Activated T-helper 2 cell treated with anti-CD3 and anti-CD28 coated beads, Interferon-gamma antibody, Interleukin-2, Interleukin-4, amounts not matched to agents 10 μg/mL and 5 μg/mL and 100 μg/mL, durations not matched to agents 14 hours and 24 hours and 36 hours (primary cell): ENCODE measurements around the gene ZC3H10. TPM values are rescaled to one million over a fixed set of nuclear protein-coding genes. Genes with fewer than 3 reads are reported as not detected.

Experiments used
- DNase-seq: peaks from one replicate; pipeline ENCODE4 v3.0.0; 2021; ENCODE audit warnings: low spot score
- H3K27ac Mint-ChIP-seq: one replicate; pipeline ENCODE4 v1.8.0; 2021; ENCODE audit warnings: mixed read lengths
- H3K27me3 Mint-ChIP-seq: one replicate; pipeline ENCODE4 v1.8.0; 2021; ENCODE audit warnings: low read depth, mixed read lengths
- H3K36me3 Mint-ChIP-seq: one replicate; pipeline ENCODE4 v1.8.0; 2021; ENCODE audit warnings: low read depth, mixed read lengths
- H3K4me1 Mint-ChIP-seq: one replicate; pipeline ENCODE4 v1.8.0; 2021; ENCODE audit warnings: low read depth, mixed read lengths
- H3K4me3 Mint-ChIP-seq: one replicate; pipeline ENCODE4 v1.8.0; 2021; ENCODE audit warnings: low read depth, mild to moderate bottlenecking, moderate library complexity, mixed read lengths
- H3K9me3 Mint-ChIP-seq: one replicate; pipeline ENCODE4 v1.8.0; 2021; ENCODE audit warnings: mixed read lengths
- intact Hi-C: fragments of 100-400 bp; cut with micrococcal nuclease; formaldehyde crosslinking; loops from one replicate; pipeline ENCODE4 v1.15.1; 2023
- total RNA-seq: library from RNA; stranded (reverse); gene quantifications from 2 replicates; pipeline ENCODE4 v1.2.3, GENCODE V29; 2022

Gene ZC3H10
- total RNA-seq, 1 donor from 2014 or later, result 9.2 TPM

DNA sequence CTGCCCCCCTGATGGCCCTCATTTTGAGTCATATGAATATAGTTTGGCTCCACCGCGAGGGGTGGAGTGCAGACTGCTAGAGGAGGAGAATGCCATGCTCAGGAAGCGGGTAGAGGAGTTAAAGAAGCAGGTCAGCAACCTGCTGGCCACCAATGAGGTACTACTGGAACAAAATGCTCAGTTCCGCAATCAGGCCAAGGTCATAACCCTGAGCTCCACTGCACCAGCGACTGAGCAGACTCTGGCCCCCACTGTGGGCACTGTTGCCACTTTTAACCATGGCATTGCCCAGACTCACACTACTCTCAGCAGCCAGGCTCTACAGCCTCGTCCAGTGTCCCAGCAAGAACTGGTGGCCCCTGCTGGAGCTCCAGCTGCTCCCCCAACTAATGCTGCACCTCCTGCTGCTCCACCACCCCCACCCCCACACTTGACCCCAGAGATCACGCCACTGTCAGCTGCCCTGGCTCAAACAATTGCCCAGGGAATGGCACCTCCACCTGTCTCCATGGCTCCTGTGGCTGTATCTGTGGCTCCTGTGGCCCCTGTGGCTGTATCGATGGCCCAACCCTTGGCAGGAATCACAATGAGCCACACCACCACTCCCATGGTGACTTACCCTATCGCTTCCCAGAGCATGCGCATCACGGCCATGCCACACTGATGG is 3.3 kb downstream of the ZC3H10 start:
- intact Hi-C loops, result no loop called here
- Mint-ChIP-seq H3K27me3 (no peaks in the 10 kb centered on the region), H3K27ac (no peak overlapping the region), H3K9me3 (no peaks in the 10 kb centered on the region), H3K4me1 (peaks cover 33% of the 10 kb centered on the region), H3K36me3 (peaks cover 49% of the 10 kb centered on the region), H3K4me3 (no peak overlapping the region)
- DNase-seq, result no peak

DNA sequence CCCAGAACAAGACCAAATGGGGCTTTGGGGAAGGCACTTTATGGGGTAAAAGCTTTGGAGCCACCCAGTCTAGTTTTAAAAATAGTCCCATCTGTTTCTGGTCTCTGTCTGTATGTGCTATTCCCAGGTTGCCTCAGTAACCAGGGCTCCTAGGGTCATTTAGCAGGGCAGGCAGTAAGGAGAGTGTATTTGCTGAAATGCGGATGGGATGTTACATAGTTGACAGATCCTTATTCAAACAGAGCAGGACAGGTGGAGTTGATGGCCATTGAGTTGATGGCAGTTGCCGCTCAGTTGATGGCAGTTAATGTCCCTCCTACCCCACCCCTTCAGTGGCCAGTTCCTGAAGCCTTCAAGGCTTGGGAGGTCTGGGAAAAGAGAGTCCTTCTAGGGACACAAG is 4.6 kb downstream of the ZC3H10 start:
- peaks cover 46% of the 10 kb centered on the region for H3K4me1 Mint-ChIP-seq
- intact Hi-C loops, result no loop called here

DNA sequence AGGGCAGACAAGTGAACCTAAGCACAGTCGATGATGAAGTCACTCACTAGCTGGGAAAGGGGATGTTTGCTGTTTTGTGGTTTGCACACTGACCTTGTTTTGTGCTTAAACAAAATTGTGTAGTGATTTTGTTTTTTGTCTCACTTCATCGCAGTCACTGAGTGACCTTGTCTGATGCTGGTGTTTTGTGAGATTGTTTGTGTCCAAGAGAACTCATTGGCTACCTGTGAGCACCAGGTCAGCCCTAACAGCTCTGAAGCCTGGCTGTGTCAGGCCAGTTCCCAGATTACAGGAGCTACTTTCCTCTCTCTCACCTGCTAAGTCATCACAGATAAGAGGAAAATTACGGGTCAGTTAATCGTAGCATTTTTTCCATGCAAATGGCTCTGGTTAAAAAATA is 6.1 kb downstream of the ZC3H10 start:
- no peak for DNase-seq
- H3K4me1 Mint-ChIP-seq, result peaks cover 40% of the 10 kb centered on the region
- H3K9me3 Mint-ChIP-seq, result no peaks in the 10 kb centered on the region
- peak overlapping the region; percentile 54 for H3K27ac Mint-ChIP-seq
- no peaks in the 10 kb centered on the region for H3K27me3 Mint-ChIP-seq
- peaks cover 33% of the 10 kb centered on the region for H3K36me3 Mint-ChIP-seq
- no peak overlapping the region for H3K4me3 Mint-ChIP-seq
- intact Hi-C loops, result no loop called here

More for the DNA sequence above, 4.6 kb downstream of the ZC3H10 start:
- no peak for DNase-seq
- Mint-ChIP-seq H3K4me3 (no peak overlapping the region), H3K9me3 (no peaks in the 10 kb centered on the region), H3K27me3 (no peaks in the 10 kb centered on the region), H3K27ac (no peak overlapping the region), H3K36me3 (peaks cover 36% of the 10 kb centered on the region)

DNA sequence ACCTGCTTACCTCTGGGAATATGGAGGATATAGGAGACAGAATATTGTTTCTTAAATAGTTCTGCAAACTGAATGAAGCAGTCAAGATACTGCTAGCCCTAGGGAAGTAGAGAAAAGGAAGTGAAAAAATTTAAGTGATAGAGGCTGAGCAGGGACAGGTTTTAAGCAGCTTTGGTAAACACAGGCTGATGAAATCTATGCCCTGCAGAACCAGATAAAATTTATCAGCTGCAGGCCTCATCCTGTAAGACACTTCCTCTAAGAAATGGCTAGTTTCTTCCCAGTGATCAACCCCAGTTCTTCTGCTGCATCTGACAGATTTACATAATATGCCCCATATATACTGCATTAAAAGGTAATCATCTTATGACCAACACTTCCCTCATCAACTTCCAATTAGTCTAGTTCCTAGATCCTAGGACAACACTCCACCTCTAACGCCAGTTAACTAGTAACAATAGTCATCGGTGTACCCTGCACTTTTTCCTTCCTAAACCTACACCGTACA is 8.7 kb downstream of the ZC3H10 start:
- Mint-ChIP-seq H3K27me3 (no peaks in the 10 kb centered on the region), H3K4me3 (peak overlapping the region; percentile 98), H3K4me1 (peaks cover 46% of the 10 kb centered on the region), H3K36me3 (peaks cover 41% of the 10 kb centered on the region), H3K9me3 (no peaks in the 10 kb centered on the region), H3K27ac (peak overlapping the region; percentile 91)
- DNase-seq, result no peak
- intact Hi-C loops, result loop anchor here (1.0 to 5.0 kb wide), 6 partner anchors 8 to 511 kb away; partner anchors contain the start of genes MYL6, MYL6B, PA2G4 and SMARCC2

DNA sequence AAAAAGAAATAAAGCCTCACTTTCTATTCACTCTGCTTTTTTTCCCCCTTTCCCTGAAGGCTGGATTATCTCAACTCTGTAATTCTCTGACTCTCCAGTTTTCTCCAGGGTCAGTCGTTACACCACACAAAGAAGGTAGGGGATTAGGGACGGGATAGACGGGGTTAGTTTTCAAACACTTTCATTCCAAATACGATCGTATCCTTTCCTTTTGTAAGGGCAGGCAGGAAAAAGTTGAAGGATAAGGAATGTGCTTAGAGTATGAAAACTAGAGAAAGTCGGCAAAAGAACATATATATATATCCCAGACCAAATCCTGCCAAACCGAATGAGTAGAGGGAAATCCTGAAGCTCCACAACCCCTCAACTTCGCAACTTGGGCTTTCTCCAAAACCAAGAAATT is 9.4 kb downstream of the ZC3H10 start:
- peaks cover 51% of the 10 kb centered on the region for H3K4me1 Mint-ChIP-seq
- intact Hi-C loops, result loop anchor here (1.0 to 5.0 kb wide), 3 partner anchors 23 to 510 kb away; partner anchors contain the start of genes PA2G4 and SMARCC2
- peak overlapping the region; percentile 91 for H3K27ac Mint-ChIP-seq
- no peak for DNase-seq
- no peaks in the 10 kb centered on the region for H3K27me3 Mint-ChIP-seq
- peaks cover 41% of the 10 kb centered on the region for H3K36me3 Mint-ChIP-seq
- H3K4me3 Mint-ChIP-seq, result peak overlapping the region; percentile 98
- H3K9me3 Mint-ChIP-seq, result no peaks in the 10 kb centered on the region

DNA sequence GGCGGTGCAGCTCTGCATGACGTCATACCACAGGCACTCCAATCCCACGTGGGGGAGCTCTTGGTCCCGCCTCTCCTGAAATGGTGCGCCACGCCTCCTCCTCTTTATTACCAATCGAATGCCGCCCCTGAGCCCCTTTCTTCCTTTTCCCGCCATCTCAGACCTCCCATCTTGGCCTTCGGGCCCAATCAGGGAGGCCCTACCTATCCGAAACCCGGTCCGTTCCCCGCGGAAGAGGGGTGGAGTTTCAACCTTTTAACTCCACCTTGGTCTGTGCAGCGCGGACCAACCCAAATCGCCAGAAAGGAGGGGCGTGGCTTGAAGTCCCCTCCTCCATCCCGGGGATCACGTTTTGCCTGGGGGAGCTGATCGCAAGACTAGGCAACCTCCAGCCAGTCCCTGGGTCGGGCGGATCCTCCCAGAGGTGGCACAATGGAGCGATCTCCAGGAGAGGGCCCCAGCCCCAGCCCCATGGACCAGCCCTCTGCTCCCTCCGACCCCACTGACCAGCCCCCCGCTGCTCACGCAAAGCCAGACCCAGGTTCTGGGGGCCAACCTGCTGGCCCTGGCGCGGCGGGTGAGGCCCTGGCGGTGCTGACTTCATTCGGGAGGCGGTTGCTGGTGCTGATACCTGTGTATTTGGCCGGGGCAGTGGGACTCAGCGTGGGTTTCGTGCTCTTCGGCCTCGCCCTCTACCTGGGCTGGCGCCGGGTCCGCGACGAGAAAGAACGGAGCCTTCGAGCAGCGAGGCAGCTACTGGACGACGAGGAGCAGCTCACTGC is 10.0 kb downstream of the ZC3H10 start, which contains the start of gene ESYT1:
Gene ESYT1, plus strand, starts transcription at position 380 of the 782 bp plus-strand sequence. Its CDS starts 53 bp downstream, at position 433.
- intact Hi-C loops, result loop anchor here (1.0 to 5.0 kb wide), 3 partner anchors 24 to 509 kb away; partner anchors contain the start of genes PA2G4 and SMARCC2
- peak within 1 kb of the TSS; percentile 91 for H3K27ac Mint-ChIP-seq

DNA sequence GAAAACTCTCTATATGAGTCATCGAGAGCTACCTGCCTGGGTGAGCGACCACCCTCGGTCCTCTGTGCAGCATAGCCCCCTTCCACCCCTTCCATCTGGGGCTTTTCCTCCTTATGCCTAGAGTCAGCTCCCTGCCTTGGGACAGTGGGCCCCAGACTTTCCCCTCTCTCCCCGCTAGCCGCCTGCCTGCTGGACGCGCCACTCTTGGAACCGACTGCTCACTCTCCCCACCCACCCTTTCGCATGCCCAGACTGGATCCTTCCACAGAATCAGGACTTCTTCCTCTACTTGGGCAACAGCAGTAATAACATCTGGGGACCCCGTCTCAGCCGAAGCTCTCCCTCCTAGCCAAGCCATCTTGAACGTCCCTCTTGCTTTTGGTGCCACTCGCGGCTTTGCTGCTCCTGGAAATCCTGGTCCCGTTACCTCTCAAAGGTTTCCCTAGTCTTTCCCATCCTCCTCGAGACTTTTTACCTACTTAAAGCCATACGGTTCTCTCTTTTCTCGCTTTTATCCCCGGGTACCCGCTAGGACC is 10.7 kb downstream of the ZC3H10 start:
- Mint-ChIP-seq H3K27me3 (no peaks in the 10 kb centered on the region), H3K4me1 (peaks cover 54% of the 10 kb centered on the region), H3K36me3 (peaks cover 47% of the 10 kb centered on the region)

More for the DNA sequence above, 10.0 kb downstream of the ZC3H10 start, which contains the start of gene ESYT1:
- no peaks in the 10 kb centered on the region for H3K27me3 Mint-ChIP-seq
- peak within 1 kb of the TSS; percentile 98 for H3K4me3 Mint-ChIP-seq
- H3K9me3 Mint-ChIP-seq, result no peaks in the 10 kb centered on the region
- H3K4me1 Mint-ChIP-seq, result peaks cover 52% of the 10 kb centered on the region
- peaks cover 42% of the 10 kb centered on the region for H3K36me3 Mint-ChIP-seq
- DNase-seq, result peak; percentile 99

DNA sequence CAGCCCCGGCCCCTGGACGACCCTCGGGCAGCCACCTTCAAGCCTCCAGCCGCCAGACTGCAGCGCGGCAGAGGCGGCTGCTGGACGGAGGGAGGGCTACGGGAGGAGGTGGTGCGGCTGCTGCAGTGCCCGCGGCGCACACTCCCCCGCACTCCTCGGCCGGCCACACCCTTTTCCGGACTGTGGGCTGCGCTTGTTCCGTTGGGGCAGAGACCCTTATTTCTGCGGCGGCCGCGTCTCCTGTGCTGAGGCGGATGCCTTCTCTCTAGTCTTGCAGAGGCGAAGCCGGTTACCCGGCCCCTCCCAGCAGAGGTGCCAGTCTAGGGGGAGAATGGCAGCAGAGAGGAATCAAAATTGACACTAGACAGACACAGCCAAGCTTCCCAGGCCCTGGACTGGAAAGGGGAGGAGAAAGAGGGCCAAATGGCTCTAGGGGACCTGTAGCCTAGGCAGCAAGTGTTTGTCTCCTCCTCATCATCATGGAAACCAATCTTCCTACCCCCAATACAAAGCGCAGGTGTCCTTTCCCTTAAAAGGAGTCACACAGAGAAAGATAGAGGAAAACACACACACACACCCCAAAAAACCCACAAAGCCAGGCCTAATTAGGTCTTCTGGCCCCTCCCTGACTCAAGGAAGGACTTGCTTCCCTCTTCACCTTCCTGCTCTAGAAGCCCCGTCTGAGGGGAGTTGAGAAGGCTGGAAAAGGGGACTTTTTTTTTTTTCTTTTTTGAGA is 11.3 kb downstream of the ZC3H10 start:
- peak overlapping the region; percentile 91 for H3K27ac Mint-ChIP-seq
- peak overlapping the region; percentile 98 for H3K4me3 Mint-ChIP-seq
- intact Hi-C loops, result loop anchor here (5.0 kb wide), 1 partner anchor 508 kb away; no protein-coding TSS in a partner anchor
- peaks cover 47% of the 10 kb centered on the region for H3K36me3 Mint-ChIP-seq
- H3K27me3 Mint-ChIP-seq, result no peaks in the 10 kb centered on the region
- no peaks in the 10 kb centered on the region for H3K9me3 Mint-ChIP-seq
- peak; percentile 78 for DNase-seq
- peaks cover 50% of the 10 kb centered on the region for H3K4me1 Mint-ChIP-seq

More for the DNA sequence above, 10.7 kb downstream of the ZC3H10 start:
- Mint-ChIP-seq H3K27ac (peak overlapping the region; percentile 91), H3K9me3 (no peaks in the 10 kb centered on the region), H3K4me3 (peak overlapping the region; percentile 98)
- no peak for DNase-seq
- intact Hi-C loops, result loop anchor here (5.0 kb wide), 1 partner anchor 509 kb away; no protein-coding TSS in a partner anchor

DNA sequence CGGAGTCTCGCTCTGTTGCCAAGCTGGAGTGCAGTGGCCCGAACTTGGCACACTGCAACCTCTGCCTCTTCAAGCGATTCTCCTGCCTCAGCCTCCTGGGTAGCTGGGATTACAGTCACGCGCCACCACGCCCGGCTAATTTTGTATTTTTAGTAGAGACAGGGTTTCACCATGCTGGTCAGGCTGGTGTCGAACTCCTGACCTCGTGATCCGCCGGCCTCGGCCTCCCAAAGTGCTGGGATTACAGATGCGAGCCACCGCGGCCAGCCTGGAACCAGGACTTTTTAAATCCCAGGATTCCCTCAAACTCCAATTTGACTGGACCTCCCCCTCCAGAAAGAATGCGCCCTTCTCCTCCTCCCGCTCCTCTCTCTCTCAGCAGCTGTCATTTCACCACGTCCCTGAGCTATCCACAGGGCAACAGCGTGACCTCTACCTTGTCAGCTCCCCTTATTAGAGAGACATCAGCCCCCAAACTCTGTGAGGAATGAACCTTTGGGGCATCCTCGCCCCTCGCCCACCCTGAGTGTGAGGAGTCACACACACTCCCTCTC is 12.0 kb downstream of the ZC3H10 start:
- DNase-seq, result no peak
- peaks cover 50% of the 10 kb centered on the region for H3K36me3 Mint-ChIP-seq
- peak overlapping the region; percentile 98 for H3K4me3 Mint-ChIP-seq
- H3K27me3 Mint-ChIP-seq, result no peaks in the 10 kb centered on the region
- peaks cover 48% of the 10 kb centered on the region for H3K4me1 Mint-ChIP-seq
- intact Hi-C loops, result loop anchor here (5.0 kb wide), 1 partner anchor 507 kb away; no protein-coding TSS in a partner anchor
- H3K27ac Mint-ChIP-seq, result peak overlapping the region; percentile 91
- no peaks in the 10 kb centered on the region for H3K9me3 Mint-ChIP-seq

DNA sequence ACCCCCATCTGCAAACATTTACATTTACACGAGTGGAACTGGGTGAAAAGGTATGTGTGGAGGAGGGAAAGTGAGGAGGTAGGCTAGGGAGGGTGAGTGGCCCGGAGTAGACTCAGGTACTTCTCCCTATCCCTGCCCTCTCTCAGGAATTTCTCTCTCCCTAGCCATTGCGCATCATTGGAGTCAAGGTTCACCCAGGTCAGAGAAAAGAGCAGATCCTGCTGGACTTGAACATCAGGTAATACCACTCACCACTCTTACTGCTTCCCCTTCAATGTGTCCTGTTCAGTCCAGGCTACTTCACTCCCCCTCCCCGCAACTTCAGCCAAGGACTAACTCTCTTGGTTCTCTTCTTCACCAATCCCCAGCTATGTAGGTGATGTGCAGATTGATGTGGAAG is 12.8 kb downstream of the ZC3H10 start:
- Mint-ChIP-seq H3K36me3 (peaks cover 55% of the 10 kb centered on the region), H3K27me3 (no peaks in the 10 kb centered on the region), H3K9me3 (no peaks in the 10 kb centered on the region), H3K27ac (peak overlapping the region; percentile 1), H3K4me1 (peaks cover 49% of the 10 kb centered on the region), H3K4me3 (peak overlapping the region; percentile 98)
- no peak for DNase-seq
- intact Hi-C loops, result no loop called here

DNA sequence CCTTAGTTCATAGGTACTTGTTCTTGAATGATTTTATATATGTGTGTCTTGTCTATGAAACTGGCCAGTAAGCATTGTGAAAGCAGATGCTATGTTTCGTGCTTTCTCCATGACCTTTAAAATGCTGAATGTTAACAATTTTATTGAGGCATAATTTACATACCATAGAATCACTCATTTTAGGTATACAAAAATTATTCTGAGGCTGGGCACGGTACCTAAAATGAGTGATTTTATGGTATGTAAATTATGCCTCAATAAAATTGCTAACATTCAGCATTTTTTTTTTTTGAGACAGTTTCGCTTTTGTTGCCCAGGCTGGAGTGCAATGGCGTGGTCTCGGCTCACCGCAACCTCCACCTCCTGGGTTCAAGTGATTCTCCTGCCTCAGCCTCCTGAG is 16.8 kb downstream of the ZC3H10 start:
- H3K36me3 Mint-ChIP-seq, result peaks cover 88% of the 10 kb centered on the region
- H3K27ac Mint-ChIP-seq, result no peak overlapping the region
- DNase-seq, result no peak
- peaks cover 48% of the 10 kb centered on the region for H3K4me1 Mint-ChIP-seq
- H3K4me3 Mint-ChIP-seq, result no peak overlapping the region
- intact Hi-C loops, result no loop called here
- H3K9me3 Mint-ChIP-seq, result no peaks in the 10 kb centered on the region
- no peaks in the 10 kb centered on the region for H3K27me3 Mint-ChIP-seq
